Colonic mucosa (tissue), 4 donors: ENCODE measurements around the gene MSI2. TPM values are rescaled to one million over a fixed set of nuclear protein-coding genes. Genes with fewer than 3 reads are reported as not detected.

Experiments used
- DNase-seq: peaks from one replicate; pipeline ENCODE4 v3.0.0-alpha.2; 2020
- H3K27ac ChIP-seq: fragments of 200-600 bp; one replicate; pipeline ENCODE4 v1.8.0; 2021
- H3K27me3 ChIP-seq: fragments of 200-600 bp; one replicate; pipeline ENCODE4 v1.8.0; 2021
- H3K36me3 ChIP-seq: fragments of 200-600 bp; one replicate; pipeline ENCODE4 v1.8.0; 2021
- H3K4me1 ChIP-seq: fragments of 200-600 bp; one replicate; pipeline ENCODE4 v1.8.0; 2021; ENCODE audit warnings: mild to moderate bottlenecking
- H3K4me3 ChIP-seq: fragments of 200-600 bp; one replicate; pipeline ENCODE4 v1.8.0; 2021
- H3K9ac ChIP-seq, 2 donors: one replicate each; pipeline ENCODE4 v1.7.0; 2013; ENCODE audit warnings: control low read depth in 2 of 2, low read depth in 2 of 2, low read length in 2 of 2
- H3K9me3 ChIP-seq: fragments of 200-600 bp; one replicate; pipeline ENCODE4 v1.8.0; 2021
- intact Hi-C: fragments of 100-400 bp; cut with DNase I; formaldehyde crosslinking; loops from one replicate; pipeline ENCODE4 v1.14.1; 2022
- total RNA-seq, 2 donors: library from RNA; stranded (reverse); fragmentation: NEBNext Ultra II Directional in 1 of 2; extraction: Animal tissue kit (Norgen Biotek cat#: 25700) in 1 of 2; gene quantifications; one replicate each; pipeline ENCODE4 v1.2.1, GENCODE V29; 2021
- TF ChIP-seq, protein P1 (sequence below): fragments of 200-600 bp; IDR thresholded peaks from one replicate; pipeline ENCODE4 v1.8.0; 2022; ENCODE audit warnings: antibody characterized with exemption, mild to moderate bottlenecking
- donor health status: healthy.
- donor health status: DM: no; HTN: no; CAD: no.
- donor health status: DM: no; HTN: no; CAD: no.

MSI2 gene
- total RNA-seq, 2 donors from 2014 or later, result 61.6 to 75.4 TPM

DNA sequence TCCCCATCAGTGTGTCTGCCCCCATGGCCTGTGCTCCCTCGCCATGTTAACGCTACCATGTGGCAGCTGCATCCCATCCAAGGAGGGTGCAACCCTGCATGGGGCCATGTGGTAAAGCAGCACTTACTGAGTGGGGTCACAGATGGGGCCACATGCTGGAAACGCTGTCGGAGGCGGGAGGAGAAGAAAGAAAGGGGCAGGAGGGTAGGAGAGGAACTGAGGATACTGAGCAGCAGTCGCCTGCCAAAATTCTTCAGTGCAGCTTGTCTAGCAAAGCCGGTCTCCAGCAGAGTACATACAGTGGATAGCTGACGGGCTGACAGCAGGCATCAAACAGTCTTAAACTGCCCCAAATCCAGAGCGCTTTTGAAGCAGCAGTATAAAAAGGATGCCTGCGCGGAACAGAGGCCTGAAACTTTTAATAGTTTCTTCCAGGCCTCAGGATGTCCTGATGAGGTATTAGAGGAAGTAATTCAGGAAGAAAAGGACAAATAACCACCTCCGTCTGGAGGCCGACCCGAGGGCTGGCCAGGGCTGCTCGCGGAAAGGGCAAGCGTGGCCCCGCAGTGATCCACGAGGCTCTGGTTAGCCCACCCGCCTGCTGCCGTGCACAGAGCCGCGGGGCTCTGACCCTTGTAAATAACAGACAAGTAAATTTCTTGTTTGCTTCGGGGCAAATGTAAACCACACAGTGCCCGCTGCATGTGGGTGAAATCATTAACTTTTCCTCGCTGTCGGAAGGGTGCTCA is 339.8 kb downstream of the MSI2 start:
- intact Hi-C loops, result loop anchor here (5.0 to 10.0 kb wide), 2 partner anchors 76 to 151 kb away; no protein-coding TSS in a partner anchor
- Histone ChIP-seq H3K4me3 (no peak overlapping the region), H3K9me3 (no peaks in the 10 kb centered on the region), H3K9ac (no peak overlapping the region), H3K4me1 (no peaks in the 10 kb centered on the region), H3K27me3 (no peaks in the 10 kb centered on the region), H3K27ac (no peak overlapping the region), H3K36me3 (no peaks in the 10 kb centered on the region)
- no peak for DNase-seq
- TF ChIP-seq, protein P1, sequence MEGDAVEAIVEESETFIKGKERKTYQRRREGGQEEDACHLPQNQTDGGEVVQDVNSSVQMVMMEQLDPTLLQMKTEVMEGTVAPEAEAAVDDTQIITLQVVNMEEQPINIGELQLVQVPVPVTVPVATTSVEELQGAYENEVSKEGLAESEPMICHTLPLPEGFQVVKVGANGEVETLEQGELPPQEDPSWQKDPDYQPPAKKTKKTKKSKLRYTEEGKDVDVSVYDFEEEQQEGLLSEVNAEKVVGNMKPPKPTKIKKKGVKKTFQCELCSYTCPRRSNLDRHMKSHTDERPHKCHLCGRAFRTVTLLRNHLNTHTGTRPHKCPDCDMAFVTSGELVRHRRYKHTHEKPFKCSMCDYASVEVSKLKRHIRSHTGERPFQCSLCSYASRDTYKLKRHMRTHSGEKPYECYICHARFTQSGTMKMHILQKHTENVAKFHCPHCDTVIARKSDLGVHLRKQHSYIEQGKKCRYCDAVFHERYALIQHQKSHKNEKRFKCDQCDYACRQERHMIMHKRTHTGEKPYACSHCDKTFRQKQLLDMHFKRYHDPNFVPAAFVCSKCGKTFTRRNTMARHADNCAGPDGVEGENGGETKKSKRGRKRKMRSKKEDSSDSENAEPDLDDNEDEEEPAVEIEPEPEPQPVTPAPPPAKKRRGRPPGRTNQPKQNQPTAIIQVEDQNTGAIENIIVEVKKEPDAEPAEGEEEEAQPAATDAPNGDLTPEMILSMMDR, result no peak

DNA sequence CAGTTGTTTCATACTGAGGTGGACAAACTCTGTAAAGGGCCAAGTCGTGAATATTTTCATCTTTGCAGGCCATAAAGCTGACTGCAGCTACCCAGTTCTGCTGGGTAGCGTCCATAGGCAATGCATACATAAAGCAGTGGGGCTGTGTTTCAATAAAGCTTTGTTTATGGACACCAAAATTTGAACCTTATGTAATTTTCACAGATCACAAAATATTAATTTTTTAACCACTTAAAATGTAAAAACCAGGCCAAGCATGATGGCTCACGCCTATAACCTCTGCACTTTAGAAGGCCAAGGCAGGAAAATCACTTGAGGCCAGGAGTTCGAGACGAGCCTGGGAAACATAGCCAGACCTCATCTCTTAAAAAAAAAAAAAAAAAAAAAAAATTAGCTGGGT is 340.8 kb downstream of the MSI2 start:
- no peak overlapping the region for H3K4me3 ChIP-seq
- H3K27ac ChIP-seq, result no peak overlapping the region
- no peaks in the 10 kb centered on the region for H3K27me3 ChIP-seq
- H3K4me1 ChIP-seq, result no peaks in the 10 kb centered on the region
- no peaks in the 10 kb centered on the region for H3K9me3 ChIP-seq
- no peaks in the 10 kb centered on the region for H3K36me3 ChIP-seq
- intact Hi-C loops, result loop anchor here (5.0 to 10.0 kb wide), 2 partner anchors 75 to 152 kb away; no protein-coding TSS in a partner anchor
- H3K9ac ChIP-seq, result no peak overlapping the region
- TF ChIP-seq, protein P1, result no peak
- no peak for DNase-seq

DNA sequence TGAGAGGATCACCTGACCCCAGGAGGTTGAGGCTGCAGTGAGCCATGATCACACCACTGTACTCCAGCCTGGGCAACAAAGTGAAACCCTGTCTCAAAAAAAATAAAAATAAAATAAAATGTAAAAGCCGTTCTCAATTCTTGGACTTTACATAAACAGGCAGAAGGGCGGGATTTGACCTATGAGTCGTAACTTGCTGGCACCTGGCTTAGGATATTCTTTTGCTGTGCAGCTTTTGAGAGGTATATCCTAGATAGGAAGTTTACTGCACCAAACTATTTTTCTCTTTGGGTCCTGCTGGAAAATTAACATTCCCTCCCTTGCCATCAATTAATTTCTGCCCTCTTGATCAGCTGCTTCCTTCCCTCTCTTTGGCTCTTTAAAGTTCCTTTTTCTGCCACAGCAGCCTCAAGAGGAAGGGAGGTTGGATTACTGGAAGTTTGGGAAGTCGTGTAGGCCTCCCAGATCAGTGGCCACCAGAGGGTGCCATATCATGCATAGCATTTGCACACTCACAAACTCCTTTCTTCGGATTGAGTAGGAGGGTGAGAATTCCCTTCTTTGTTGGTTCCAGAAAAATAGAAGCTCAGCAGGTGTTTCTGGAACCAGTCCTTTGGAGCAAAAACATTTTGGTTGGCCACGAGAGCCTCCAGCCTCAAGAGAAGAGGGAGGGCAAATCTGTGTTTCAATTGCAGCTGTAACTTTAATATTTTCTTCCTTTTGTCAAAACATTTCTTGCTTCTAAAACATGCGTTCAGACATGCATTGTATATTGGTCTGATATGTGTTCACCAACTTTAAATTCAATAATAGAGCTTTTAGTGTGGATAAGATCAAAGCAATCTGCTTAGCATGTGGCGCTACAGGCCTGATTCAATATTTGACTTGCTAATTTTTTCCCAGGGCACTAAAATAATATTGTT is 341.5 kb downstream of the MSI2 start:
- intact Hi-C loops, result loop anchor here (5.0 to 10.0 kb wide), 2 partner anchors 75 to 153 kb away; no protein-coding TSS in a partner anchor
- no peaks in the 10 kb centered on the region for H3K4me1 ChIP-seq
- H3K27me3 ChIP-seq, result no peaks in the 10 kb centered on the region
- no peak overlapping the region for H3K4me3 ChIP-seq
- no peak overlapping the region for H3K27ac ChIP-seq
- H3K9ac ChIP-seq, result no peak overlapping the region
- peak; percentile 72 for DNase-seq
- no peaks in the 10 kb centered on the region for H3K36me3 ChIP-seq
- H3K9me3 ChIP-seq, result no peaks in the 10 kb centered on the region
- TF ChIP-seq, protein P1, result peak; percentile 77

DNA sequence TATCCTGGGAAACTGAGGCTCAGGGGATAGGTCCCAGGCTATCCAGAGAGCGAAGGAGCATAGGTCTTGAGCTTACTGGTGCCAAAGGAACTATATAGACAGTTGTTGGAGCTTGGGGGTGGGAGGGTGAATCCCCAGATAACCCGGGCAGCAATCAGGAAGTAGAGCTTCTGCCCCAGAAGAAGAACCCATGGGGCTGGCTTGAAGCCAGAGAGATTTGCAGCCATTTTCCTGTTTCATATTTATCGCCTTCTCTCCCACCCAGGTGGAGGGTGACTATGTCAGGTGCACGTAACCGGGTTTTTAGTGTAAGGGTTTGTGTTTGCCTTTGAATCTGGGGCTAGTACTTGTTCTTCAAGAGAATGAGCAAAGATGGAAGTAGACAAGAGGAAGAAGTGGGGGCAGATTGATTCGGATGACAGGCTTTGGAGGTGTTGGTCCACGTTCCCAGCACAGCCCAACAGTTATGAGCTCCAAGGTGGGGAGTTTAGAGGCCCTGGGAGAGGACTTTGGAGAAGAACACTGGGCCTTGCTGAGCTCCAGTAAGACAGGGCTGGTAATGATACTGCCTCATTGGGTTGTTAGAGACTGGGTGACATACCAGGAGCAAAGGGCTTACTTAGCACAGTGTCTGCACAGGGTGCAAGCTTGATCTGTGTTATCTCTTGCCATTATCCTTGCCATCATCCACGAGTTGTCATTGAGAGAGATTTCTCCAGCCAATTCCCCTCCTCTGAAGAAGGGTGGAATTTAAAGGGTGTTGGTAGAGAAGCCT is 343.1 kb downstream of the MSI2 start:
- no peak for DNase-seq

More for the DNA sequence above, 343.1 kb downstream of the MSI2 start:
- H3K27ac ChIP-seq, result no peak overlapping the region
- no peak overlapping the region for H3K4me3 ChIP-seq
- TF ChIP-seq, protein P1, result no peak
- H3K9ac ChIP-seq, result no peak overlapping the region
- intact Hi-C loops, result loop anchor here (5.0 to 10.0 kb wide), 3 partner anchors 73 to 155 kb away; partner anchors contain the start of gene CCDC182
- no peaks in the 10 kb centered on the region for H3K9me3 ChIP-seq
- H3K36me3 ChIP-seq, result no peaks in the 10 kb centered on the region
- peaks cover 9% of the 10 kb centered on the region for H3K4me1 ChIP-seq
- no peaks in the 10 kb centered on the region for H3K27me3 ChIP-seq
